ENCODE results near the gene ASXL2.
"Not testable (repeated sequence)": the region's sequence is repeated elsewhere in the genome, so short reads cannot be mapped to it uniquely, and the experiment has no call there.

ASXL2 gene

DNA sequence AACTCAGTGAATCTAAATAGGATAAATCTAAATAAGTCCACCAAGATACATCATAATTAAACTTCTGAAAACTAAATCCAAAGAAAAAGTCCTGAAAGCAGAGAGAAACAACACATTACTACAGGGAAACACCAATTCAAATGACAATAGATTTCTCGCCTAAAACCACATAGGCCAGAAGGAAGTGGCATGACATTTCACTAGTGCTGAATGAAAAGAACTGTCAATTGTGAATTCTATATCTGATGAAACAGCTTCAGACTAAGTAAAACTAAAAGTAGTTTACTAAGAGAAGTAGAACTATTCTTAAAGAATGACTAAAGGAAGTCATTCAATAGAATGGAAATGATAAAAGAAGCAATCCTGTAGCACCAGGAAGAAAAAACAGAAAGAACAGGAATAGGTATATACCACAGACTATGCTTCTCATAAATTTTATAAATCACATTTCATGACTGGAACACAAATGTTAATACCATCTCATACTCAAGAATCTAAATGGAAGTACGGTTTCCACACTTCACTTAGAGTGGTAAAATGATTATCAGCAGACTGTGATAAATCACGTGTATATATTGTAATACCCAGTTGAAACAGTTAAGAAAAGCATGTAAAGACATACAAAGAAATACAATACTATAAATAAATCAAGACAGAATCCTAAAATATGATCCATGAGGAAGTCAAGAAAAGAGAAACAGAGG lies 46.4 kb downstream of the ASXL2 start:
- no peak for DNase-seq

DNA sequence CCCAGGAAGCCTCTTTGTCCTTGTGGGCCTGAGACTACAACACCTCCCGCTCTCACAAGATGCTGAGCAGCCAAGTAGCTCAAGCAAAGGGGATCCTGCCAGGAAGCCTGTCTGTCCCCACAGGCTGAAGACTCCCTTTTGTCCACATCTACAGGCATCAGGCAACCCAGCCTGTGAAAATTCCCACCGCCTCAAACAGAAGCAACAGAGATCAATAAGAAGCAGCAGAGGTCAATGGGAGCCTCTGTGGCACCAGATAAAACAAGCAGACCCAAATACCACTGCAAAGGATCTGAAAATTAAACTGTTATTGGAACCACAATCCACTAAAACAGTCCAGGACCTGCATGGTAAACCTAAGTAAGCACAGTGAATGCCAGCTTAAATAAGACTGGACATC lies 48.5 kb downstream of the ASXL2 start:
- DNase-seq = no peak

DNA sequence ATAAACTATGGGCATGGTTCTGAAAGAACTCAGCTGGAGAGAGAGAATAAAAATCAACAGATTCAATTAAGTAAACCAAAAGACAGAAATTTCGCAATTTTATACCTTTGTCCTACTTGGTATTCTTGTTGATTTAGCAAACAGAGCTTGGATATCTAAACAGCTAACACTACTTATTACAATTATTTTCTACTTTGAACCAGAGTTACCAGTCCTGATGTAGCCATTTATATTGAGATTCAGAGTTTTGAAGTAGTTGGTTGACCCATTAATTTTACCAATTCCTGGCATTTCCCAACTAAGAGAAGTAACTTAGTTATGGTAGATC lies 48.9 kb downstream of the ASXL2 start:
- DNase-seq = no peak

DNA sequence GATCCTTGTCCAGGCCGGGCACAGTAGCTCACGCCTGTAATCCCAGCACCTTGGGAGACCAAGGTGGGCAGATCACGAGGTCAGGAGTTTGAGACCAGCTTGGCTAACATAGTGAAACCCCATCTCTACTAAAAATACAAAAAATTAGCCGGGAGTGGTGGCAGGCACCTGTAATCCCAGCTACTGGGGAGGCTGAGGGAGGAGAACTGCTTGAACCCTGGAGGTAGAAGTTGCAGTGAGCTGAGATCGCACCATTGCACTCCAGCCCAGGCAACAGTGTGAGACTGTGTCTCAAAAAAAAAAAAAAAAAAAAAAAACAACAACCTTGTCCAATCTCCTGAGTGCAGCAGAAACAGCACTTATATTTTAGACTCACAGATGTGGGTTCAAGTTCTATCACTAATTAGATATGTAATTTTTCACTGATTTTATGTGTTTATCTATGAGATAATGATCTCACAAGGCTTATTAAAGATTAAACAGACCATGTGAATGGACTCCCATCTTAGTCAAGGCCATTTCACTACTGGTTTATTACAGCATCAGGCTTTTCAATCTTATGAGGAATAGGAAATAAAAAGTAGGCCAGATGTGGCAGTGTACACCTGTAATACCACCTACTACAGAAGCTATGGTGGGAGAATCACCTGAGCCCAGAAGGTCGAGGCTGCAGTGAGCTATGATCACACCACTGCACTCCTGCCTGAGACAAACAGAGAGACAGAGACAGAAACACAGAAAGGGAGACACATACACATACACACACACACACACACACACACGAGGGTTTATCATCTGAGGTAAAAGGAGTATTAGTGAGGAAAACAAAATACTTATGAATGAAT lies 49.5 kb downstream of the ASXL2 start:
- DNase-seq = not testable (repeated sequence)

DNA sequence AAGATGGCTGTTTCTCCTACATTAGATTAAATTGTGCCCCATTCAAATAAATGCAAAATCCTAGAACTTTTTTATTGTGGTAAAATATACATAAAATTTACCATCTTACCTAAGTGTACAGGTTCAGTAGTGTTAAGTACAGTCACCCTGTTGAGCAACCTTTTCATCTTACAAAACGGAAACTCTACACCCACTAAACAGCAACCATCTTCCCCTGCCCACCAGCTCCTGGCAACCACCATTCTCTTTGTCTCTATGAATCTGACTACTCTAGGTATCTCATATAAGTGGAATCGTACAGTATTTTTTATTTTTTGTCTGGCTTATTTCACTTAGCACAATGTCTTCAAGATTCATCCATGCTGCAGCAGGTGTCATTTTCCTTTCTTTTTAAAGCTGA lies 53.0 kb downstream of the ASXL2 start:
- DNase-seq = no peak

DNA sequence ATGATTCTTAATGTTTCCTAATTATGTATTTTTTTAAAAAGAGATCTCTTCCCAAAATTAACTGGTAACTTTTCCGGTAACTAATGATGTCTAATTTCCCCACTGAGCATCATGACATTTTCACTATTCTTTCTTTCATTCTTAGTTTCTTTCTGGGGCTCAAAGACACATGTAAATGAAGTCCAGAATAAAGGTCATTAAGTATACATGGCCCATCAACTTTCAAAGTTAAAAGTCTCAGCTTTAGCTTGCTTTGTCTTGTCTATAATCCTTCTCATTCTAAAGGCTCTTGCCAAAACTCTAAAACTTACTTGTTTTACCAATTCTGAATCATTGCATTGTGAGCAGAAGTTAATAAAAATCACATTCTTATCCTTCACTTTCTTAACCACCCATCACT lies 53.6 kb downstream of the ASXL2 start:
- DNase-seq = no peak

DNA sequence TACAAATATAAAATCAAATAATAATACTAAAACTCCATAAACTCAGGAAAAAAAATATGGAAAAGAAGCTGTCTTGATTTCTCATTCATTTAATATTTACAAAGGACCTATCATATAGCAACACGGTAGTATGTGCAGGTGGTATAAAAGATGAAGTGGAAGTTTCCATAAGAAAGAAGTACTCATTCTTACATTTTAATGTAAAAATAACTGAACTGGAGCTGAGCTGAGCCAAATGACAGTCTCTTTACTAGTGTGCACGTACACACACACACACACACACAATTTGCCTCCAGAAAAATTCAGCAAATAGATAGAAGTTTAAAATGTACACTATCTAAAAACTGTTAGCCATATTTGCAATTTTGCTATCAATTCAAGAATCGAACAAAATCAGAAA lies 54.1 kb downstream of the ASXL2 start:
- DNase-seq = no peak

DNA sequence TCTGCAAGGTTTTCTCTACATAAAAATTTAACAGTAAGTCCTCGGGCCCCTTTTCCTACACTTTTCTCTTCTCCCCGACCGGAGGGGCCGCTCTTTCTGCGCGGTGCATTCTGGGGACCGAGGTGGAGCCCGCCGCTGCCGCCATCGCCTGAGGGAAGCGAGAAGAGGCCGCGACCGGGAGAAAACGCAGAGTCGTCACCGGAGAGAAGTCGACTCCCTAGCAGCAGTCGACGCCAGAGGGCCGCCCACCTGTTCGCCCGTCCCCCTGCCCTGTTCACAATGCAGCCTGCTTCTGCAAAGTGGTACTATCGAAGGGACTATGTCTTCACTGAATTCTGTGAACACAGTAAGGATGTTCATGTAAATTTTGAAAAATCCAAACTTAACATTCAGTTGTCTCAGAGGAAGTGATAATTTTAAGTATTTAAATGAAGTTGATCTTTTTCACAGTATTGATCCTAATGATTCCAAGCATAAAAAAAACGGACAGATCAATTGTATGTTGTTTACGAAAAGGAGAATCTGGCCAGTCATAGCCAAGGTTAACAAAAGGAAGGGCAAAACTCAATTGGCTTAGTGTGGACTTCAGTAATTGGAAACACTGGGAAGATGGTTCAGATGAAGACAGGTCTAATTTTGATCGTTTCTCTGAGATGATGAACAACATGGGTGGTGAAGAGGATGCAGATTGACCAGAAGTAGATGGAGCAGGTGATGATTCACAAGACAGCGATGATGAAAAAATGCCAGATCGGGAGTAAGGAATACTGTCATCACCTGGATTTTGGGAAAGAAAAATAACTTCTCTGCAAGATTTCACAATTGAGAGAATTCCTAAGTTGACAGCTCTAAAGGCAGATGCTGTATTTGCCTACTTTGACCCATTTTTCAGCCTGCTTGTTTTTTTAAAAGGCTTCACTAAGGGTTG lies 55.8 kb downstream of the ASXL2 start:
- DNase-seq = no peak

DNA sequence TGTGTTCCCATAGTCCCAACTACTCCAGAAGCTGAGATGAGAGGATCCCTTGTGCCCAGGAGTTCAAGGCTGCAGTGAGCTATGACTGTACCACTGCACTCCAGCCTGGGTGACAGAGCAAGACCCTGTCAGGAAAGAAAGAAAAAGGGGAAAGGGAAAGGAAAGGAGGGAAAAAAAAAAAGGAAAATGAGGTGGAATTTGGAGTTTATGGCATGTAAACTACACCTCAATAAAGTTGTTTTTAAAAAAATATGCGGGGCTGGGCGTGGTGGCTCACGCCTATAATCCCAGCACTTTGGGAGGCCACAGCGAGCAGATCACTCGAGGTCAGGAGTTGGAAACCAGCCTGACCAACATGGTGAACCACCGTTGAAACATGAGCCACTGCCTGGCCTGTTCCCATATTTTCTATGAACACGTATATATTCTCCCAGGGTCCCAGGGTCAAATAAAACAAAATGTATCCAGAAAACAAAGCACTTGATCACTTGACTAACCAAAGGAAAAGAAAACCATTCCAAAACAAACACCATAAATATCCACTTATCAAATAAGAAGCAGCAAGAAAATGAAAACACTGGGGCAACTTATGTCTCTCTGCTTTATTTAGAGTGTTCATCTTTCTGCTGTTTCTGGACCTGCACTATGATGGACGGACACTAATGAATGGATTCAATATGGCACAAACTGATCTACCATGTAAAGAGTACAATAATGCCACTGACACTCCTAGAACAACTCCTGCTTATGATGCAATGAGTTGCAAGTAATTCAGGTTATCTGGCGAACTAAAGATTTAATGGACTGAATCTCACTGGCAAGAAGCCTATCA lies 56.8 kb downstream of the ASXL2 start:
- DNase-seq = no peak

DNA sequence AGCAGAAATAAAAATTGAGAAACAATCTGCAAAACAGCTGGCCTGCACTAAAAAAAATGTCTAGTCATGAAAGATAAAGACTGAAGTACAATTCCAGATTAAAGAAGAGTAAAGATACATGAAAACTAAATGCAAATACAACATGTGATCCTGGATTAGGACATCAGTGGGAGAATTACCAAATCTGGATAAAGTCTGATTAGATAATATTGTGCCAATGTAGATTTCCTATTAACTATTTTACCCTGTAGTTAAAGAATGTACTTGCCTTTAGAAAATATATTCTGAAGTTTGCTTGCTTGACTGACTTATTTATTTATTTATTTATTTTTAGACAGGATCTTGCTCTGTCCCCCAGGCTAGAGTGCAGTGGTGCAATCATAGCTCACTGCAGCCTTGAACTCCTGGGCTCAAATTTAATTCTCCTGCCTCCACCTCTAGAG lies 58.7 kb downstream of the ASXL2 start:
- DNase-seq = no peak

DNA sequence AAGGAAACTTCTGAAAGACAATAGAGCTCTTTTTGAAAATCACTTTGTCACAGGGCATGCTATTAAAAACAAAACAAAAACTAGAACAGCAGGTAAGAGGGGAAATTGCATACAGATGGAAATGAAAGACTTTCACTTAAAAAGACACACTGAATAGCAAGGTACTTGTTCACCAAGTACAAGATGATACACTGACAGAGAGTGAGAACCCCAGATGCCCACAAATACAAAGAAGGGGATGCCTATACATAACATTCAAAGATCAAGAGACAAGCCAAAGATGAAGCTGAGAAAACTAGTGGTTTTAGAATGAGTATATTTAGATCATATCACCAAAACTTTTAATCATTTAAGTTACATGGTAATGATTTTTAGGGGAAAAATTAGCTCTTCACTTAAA lies 60.7 kb downstream of the ASXL2 start:
- no peak for DNase-seq

DNA sequence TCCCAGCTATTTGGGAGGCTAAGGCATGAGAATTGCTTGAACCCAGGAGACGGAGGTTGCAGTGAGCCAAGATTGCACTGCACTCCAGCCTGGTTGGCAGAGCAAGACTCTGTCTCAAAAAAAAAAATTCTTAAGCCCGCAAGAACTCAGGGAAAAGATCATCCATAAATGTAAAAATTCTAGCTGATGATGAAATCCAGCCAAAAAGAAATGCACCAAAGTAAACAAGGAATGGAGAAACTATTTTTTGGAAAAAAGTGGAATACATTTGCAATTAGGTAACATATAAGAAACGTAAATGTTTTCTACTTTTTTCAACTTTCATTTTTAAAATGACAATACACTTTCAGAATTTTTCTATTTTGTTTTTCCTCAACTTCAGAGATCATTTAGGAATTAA lies 61.3 kb downstream of the ASXL2 start:
- DNase-seq = no peak

DNA sequence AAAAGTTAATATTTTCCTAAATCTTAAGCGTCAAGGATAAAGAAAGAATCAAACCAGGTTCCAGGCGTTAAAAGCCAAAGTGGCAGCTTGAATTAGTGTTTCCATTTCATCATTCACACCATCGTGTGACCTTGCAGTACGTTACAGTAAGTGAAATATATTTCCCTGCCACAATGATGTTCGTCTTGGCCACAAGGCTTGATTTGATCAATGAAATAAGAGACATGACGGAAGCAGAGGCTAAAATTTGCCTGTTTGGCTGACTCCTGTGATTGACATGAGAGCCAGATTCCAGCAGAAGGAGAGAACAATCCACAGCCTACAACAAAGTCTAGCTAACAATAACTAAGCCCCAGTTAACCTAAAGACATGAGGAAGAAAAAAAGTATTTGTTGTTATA lies 62.0 kb downstream of the ASXL2 start:
- no peak for DNase-seq

DNA sequence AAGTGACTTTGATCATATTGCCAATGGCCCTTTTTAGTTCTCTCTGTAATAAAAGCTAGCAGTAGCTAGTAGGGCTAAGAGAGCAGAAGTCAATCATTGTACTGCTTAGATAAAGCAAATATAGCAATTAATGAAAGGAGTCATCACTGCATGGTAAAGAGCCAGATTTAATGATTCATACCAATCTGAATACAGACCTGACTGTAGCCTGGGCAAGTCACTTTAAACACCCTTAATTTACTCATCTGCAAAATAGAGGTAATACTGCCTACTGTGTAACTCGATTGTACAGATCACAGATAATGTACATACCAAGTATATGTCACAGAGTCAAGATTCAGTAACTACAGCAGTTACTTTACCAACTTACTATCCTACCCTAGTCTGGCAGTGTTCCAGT lies 63.6 kb downstream of the ASXL2 start:
- no peak for DNase-seq

DNA sequence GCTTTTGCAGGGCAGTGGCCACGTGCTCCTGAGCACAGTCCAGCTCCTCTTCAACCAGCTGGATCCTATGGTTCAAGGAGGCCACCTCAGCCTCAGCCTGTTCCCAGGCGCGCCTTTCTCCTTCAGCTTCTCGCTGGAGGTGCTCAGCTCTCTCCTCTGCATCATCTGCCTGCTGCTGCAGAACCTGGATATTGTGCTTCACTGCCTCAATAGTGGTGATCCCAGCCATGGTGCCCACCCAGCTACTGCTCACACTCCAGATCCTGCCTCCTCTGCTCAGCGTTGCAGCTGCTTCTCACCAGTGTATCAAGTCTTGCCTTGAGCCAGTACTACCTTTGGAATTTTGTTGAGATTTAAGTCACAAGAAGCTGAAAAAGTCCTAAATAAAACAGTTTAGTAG lies 67.9 kb downstream of the ASXL2 start:
- no peak for DNase-seq

DNA sequence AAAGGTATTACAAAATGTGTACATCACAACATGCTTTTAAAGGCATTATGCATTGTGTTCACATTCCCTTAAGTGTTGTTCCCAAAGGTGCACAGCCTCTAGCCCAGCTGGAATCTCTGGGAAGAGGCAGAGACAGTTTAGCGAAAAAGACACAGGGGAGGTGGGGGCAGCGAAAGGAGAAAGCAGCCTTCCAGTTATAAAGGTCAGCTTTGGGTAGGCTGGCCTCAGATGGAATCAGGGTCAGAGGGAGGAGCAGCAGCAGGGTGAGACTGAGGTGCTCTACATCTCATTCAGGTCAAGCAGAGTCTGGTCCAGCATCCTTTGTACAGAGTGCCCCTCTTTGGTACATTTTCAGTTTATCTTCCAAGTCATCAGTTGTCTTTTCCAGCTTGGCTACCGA lies 68.6 kb downstream of the ASXL2 start:
- no peak for DNase-seq

DNA sequence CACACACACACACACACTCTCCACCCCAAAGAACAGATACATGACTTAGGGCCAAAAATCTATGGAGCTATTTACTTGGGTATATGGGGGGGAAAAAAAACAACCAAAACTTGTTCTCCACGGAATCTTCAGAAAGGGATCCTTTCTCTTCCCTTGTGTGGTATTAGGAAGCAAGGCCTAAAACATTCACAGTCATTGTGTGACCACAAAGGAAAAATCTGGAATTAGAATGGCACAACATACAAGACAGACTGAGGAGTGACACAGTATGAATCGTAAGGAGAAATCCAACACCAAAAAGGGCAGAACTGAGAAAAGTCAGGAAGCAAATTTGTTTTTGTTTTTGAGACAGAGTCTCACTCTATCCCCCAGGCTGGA lies 70.3 kb downstream of the ASXL2 start:
- no peak for DNase-seq

DNA sequence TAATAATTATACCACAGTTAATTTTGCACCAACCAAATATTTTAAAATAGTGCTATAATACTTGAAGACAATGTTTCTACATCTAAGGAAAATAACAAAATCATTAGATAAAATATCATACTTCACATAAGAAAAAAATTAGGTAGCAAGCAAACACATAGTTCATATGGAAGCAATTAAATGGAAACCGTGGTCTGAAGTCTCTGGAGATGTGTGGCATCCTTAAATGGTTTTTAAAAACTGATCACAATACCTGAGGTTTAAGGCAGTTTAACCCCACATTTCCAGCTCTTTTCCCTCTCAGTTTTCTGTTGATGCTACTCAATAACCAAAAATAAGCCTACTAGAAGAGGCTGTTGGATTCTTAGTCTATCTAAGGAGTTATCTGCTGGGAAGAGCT lies 71.3 kb downstream of the ASXL2 start:
- DNase-seq = no peak

DNA sequence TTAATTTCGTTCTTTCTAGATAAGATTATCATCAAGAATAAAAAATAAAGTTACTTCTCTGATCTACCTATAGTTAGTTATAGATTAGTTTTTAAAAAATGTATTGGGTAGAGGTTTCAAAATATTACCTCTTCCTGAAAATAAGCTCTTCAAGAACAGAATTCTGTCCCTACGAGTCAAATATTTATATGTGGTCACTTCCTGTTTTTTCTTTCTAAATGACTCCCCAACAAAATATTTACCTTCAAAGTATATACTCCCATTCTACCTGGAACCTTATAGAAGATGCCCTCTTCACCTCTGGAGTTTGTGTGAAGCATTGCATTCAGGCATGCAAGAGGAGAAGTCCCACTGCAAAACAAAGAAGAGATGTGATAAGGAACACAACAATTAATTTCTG lies 72.3 kb downstream of the ASXL2 start:
- DNase-seq = no peak

DNA sequence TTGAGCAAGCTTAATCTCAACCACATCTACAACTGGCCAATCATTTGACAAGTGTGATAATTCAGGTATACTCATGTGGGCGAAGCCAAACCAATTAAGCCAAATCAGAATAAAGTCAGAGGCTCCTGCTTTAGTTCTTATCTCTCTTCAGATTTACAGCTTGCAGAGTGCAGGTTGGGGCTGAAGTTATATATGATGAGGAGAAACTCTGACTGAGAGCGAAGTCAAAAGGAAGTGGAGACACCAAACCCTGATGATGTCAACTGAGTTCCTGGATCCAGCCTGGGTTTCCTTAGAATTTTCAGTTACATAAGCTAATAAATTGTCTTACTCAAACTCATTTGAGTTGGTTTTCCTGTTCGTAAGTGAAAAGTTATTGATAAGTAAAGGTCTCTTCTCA lies 73.9 kb downstream of the ASXL2 start:
- no peak for DNase-seq

DNA sequence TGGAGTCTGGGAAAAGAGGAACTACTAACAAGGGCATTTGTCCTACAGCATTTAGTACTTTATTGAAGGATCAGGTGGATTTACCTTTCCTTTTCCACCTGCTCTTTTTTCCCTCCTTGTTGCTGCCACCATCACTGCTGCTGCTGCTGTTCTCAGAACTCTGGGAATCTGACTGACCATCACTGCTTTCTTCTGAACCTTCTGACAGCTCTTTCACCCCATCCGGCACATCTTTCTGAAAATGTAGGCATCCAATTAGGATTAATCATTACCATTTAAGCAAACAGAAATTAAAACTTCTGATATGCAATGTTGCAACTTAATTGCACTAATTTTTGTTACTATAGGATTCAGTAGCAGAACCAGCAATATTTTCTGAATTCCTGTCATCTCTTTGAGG lies 79.0 kb downstream of the ASXL2 start:
- DNase-seq = no peak

DNA sequence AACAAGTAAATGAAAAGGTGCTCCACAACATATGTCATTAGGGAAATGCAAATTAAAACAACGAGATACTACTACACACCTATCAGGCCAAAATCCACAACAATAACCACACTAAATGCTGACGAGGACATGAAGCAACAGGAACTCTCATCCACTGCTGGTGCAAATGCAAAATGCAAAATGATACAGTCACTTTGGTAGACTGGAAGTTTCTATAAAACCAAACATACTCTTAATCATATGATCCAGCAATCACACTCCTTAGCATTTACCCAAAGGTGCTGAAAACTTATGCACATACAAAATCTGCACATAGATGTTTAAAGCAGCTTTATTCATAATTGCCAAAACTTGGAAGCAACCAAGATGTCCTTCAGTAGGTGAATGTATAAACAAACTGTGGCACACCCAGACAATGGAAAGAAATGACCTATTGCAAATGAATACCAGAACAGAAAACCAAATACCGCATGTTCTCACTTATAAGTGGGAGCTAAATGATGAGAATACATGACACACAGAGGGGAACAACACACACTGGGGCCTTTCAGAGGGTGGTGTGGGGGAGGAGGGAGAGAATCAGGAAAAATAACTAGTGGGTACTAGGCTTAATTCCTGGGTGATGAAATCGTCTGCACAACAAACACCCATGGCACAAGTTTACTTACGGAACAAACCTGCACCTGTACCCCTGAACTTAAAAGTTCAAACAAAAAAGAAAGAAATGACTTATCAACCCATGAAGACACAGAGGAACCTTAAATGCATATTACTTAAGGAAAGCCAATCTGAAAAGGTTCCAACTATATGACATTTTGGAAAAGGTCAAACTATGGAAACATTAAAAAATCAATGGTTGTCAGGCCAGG lies 80.4 kb downstream of the ASXL2 start:
- no peak for DNase-seq

All from SW 1271 (cell line).